ENCODE data around the gene CRB2. TPM values are rescaled to one million over a fixed set of nuclear protein-coding genes. Genes with fewer than 3 reads are reported as not detected.

CRB2 gene
- total and polyA plus RNA-seq, 2 of the 13 experiments (the other 11 are each of a cell fraction or from before 2014, with no cell fraction given) = 0.01 to 0.29 TPM

GRCh38 chr9:123346026-123346425 is 10.0 kb upstream of the CRB2 start (continued):
- TF ChIP-seq ZNF567 (CRISPR knock-in tag; IDR thresholded peaks at IDR 0.05; ENCODE audit: borderline replicate concordance) (no peak), ZNF883 (CRISPR knock-in tag; IDR thresholded peaks at IDR 0.05; ENCODE audit: not compliant biosample characterization) (peak; percentile 59), TAF1 (CRISPR knock-in tag; IDR thresholded peaks at IDR 0.05) (no peak), FOSL2 (CRISPR knock-in tag; IDR thresholded peaks at IDR 0.05) (peak; percentile 43; the same call in 1 of the 2 replicates), ARID4A (CRISPR knock-in tag; IDR thresholded peaks at IDR 0.05; ENCODE audit: borderline replicate concordance) (peak; percentile 37; the same call in 1 of the 2 replicates), SOX13 (IDR thresholded peaks at IDR 0.05) (no peak), SOX13 (CRISPR knock-in tag; conservative IDR thresholded peaks at IDR 0.05 in 1 of 2, IDR thresholded peaks at IDR 0.05 in 1 of 2) (peak in 1 of 2 experiments; percentile 33; a peak in 1 of 4 replicates), ARID5B (CRISPR knock-in tag; IDR thresholded peaks at IDR 0.05) (peak; percentile 59; the same call in 1 of the 2 replicates), ZFP91 (CRISPR knock-in tag; IDR thresholded peaks at IDR 0.05; ENCODE audit: borderline replicate concordance) (no peak), ZNF333 (CRISPR knock-in tag; IDR thresholded peaks at IDR 0.05; ENCODE audit: borderline replicate concordance) (no peak), TBX2 (CRISPR knock-in tag; IDR thresholded peaks at IDR 0.05; ENCODE audit: borderline replicate concordance) (no peak), ZNF225 (CRISPR knock-in tag; IDR thresholded peaks at IDR 0.05) (no peak), ETS1 (CRISPR knock-in tag; IDR thresholded peaks at IDR 0.05) (no peak)
- TF ChIP-seq, protein P1, sequence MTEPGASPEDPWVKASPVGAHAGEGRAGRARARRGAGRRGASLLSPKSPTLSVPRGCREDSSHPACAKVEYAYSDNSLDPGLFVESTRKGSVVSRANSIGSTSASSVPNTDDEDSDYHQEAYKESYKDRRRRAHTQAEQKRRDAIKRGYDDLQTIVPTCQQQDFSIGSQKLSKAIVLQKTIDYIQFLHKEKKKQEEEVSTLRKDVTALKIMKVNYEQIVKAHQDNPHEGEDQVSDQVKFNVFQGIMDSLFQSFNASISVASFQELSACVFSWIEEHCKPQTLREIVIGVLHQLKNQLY (CRISPR knock-in tag; IDR thresholded peaks at IDR 0.05) = peak; percentile 46; the same call in 1 of the 2 replicates
- TF ChIP-seq, protein P2, sequence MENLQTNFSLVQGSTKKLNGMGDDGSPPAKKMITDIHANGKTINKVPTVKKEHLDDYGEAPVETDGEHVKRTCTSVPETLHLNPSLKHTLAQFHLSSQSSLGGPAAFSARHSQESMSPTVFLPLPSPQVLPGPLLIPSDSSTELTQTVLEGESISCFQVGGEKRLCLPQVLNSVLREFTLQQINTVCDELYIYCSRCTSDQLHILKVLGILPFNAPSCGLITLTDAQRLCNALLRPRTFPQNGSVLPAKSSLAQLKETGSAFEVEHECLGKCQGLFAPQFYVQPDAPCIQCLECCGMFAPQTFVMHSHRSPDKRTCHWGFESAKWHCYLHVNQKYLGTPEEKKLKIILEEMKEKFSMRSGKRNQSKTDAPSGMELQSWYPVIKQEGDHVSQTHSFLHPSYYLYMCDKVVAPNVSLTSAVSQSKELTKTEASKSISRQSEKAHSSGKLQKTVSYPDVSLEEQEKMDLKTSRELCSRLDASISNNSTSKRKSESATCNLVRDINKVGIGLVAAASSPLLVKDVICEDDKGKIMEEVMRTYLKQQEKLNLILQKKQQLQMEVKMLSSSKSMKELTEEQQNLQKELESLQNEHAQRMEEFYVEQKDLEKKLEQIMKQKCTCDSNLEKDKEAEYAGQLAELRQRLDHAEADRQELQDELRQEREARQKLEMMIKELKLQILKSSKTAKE (CRISPR knock-in tag; IDR thresholded peaks at IDR 0.05; ENCODE audit: borderline replicate concordance) = 0 out of 2 replicates have a peak, but pooled peaks have one; percentile 16
